ENCODE data around the gene LRRC71. TPM values are rescaled to one million over a fixed set of nuclear protein-coding genes. Genes with fewer than 3 reads are reported as not detected.

LRRC71 gene
- total RNA-seq (2022; extraction: Qiagen RNA extraction), result 0.06 to 0.19 TPM (median 0.15 TPM) in 5 replicates

DNA sequence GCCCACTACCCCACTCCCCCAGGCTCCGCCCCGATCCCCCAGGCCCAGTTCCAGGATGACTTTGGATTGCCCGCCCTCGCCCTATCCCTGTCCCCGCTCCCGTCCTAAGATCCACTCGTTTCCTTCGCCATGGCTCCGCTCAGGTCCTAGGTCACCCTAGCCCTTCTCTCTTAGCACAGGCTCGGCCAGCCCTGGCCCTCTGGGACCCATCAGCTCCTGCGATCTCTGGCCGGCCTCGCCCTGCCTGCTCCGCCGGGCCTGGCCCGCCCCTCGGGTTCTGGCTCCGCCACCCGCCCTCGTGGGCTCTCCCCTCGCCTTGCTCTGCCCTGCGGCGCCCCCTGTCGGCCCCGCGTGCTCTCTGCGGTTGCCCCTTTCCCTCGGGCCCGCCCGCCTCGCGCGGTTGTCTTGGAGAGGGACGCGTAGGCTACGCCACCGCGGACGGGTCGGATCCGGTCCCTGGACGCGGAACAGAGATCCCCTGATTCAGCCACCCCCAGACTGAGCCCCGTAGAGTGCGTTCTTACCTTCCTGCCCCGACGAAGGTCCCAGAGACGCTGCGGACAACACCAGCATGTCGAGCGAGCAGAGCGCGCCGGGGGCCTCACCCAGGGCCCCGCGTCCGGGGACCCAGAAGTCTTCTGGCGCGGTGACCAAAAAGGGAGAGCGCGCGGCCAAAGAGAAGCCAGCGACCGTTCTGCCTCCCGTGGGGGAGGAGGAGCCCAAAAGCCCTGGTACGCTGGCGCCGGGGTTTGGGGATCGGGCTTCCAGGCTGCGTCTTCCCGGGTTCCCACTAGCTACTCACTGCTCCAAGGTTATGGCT, at the start of gene LRRC71:
Gene LRRC71 (plus strand): TSS at position 400 of the 820 bp plus-strand sequence. CDS start 172 bp downstream, at position 572.

DNA sequence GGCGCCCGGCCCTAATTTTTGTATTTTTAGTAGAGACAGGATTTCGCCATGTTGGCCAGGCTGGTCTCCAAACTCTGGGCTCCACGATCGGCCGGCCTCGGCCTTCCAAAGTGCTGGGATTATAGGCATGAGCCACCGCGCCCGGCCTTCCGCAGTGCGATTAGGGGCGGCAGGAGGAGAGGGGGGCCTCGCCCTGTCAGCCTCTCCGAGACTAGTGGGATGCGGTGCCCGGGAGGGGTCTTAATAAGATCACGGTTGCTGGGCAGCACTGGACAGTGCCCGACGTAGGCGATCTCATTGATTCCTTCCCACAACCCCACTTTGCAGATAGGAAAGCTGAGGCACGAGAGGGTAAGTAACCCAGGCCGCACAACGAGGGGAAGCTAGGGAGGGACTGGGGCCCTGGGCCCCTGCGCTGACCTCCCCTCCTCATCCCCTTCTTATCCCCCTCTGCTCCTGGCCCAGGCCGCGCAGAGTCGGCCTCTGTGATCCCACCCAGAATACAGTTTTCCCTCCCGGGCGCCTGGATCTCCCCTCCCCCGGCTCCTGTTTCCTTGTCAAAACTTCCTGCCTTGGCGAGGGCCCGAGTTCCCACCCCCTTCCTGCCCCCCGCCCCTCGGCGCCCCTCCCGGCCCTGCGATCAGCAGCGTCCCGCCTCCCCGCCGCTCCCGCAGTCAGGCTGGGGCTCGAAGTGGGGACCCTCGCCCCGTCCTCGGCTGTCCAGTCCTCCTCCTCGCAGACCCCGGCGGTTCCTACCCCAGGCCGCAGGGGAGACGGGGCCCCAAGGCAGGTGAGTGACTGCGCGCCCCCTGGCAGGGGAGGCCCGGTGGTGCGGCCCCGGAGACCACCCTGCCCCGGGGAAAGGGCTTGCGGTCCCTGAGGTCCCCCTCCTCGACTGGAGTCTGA, 27.1 kb upstream of the LRRC71 start, which contains the start of gene PEAR1:
Gene PEAR1 (plus strand): TSS at position 671 of the 906 bp plus-strand sequence. CDS start 10,209 bp downstream, outside the sequence.

Other genes with a start within 250 kb of the LRRC71 start
- gene NES, start 243.2 kb upstream of the LRRC71 start, total RNA-seq (2022; extraction: Qiagen RNA extraction), result 0.97 to 1.2 TPM (median 1.1 TPM) in 5 replicates
- gene CRABP2, start 215.0 kb upstream of the LRRC71 start, total RNA-seq (2022; extraction: Qiagen RNA extraction), result 7.6 to 12.4 TPM (median 7.9 TPM) in 5 replicates
- 22.7 to 25.3 TPM (median 24.5 TPM) in 5 replicates for gene METTL25B, start 192.2 kb upstream of the LRRC71 start, total RNA-seq (2022; extraction: Qiagen RNA extraction)
- gene ISG20L2, start 191.9 kb upstream of the LRRC71 start, total RNA-seq (2022; extraction: Qiagen RNA extraction), result 38.1 to 53.1 TPM (median 40.2 TPM) in 5 replicates
- gene MRPL24, start 179.5 kb upstream of the LRRC71 start, total RNA-seq (2022; extraction: Qiagen RNA extraction), result 170 to 214 TPM (median 194 TPM) in 5 replicates
- 403 to 447 TPM (median 425 TPM) in 5 replicates for gene HDGF, start 169.0 kb upstream of the LRRC71 start, total RNA-seq (2022; extraction: Qiagen RNA extraction)
- gene PRCC, start 153.1 kb upstream of the LRRC71 start, total RNA-seq (2022; extraction: Qiagen RNA extraction), result 70.1 to 77.8 TPM (median 71.0 TPM) in 5 replicates
- gene SH2D2A, start 103.8 kb upstream of the LRRC71 start, total RNA-seq (2022; extraction: Qiagen RNA extraction), result 2.9 to 4.2 TPM (median 3.4 TPM) in 5 replicates
- not detected in 5 replicates for gene INSRR, start 61.5 kb upstream of the LRRC71 start, total RNA-seq (2022; extraction: Qiagen RNA extraction)
- gene NTRK1, start 59.8 kb upstream of the LRRC71 start, total RNA-seq (2022; extraction: Qiagen RNA extraction), result 0.10 to 0.15 TPM (median 0.13 TPM) in 5 replicates
- 6.2 to 7.7 TPM (median 7.0 TPM) in 5 replicates for gene PEAR1, start 26.9 kb upstream of the LRRC71 start, total RNA-seq (2022; extraction: Qiagen RNA extraction)
- gene ARHGEF11, start 125.1 kb downstream of the LRRC71 start, total RNA-seq (2022; extraction: Qiagen RNA extraction), result 15.4 to 18.0 TPM (median 17.2 TPM) in 5 replicates
- gene ETV3L, start 179.2 kb downstream of the LRRC71 start, total RNA-seq (2022; extraction: Qiagen RNA extraction), result not detected in 5 replicates
- 9.3 to 14.5 TPM (median 9.8 TPM) in 5 replicates for gene ETV3, start 217.8 kb downstream of the LRRC71 start, total RNA-seq (2022; extraction: Qiagen RNA extraction)

Measured in A549 treated with AZD2906 at 1 μM for 4 hours (cell line).